Non-pigmented ciliary epithelial cell (primary cell): ENCODE data around the gene CC2D1B.
"Not testable (repeated sequence)": the region's sequence is repeated elsewhere in the genome, so short reads cannot be mapped to it uniquely, and the experiment has no call there.

Source experiments
- DNase-seq: peaks from one replicate; pipeline ENCODE4 v3.0.0-alpha.2; 2010; ENCODE audit warnings: low read depth

Gene CC2D1B

GRCh38 chr1:52365746-52366516 is at the start of gene CC2D1B:
Gene CC2D1B (minus strand): TSS chr1:52366205. CDS start chr1:52364620, 1,585 bp downstream.
- DNase-seq: peak; percentile 87

- DNase-seq: no peak
Measured at GRCh38 chr1:52414942-52415341, 48.9 kb upstream of the CC2D1B start.

- DNase-seq: no peak
Measured at GRCh38 chr1:52413410-52413989, 47.5 kb upstream of the CC2D1B start.

GRCh38 chr1:52404975-52405338 is 39.0 kb upstream of the CC2D1B start:
- no peak for DNase-seq

DNA sequence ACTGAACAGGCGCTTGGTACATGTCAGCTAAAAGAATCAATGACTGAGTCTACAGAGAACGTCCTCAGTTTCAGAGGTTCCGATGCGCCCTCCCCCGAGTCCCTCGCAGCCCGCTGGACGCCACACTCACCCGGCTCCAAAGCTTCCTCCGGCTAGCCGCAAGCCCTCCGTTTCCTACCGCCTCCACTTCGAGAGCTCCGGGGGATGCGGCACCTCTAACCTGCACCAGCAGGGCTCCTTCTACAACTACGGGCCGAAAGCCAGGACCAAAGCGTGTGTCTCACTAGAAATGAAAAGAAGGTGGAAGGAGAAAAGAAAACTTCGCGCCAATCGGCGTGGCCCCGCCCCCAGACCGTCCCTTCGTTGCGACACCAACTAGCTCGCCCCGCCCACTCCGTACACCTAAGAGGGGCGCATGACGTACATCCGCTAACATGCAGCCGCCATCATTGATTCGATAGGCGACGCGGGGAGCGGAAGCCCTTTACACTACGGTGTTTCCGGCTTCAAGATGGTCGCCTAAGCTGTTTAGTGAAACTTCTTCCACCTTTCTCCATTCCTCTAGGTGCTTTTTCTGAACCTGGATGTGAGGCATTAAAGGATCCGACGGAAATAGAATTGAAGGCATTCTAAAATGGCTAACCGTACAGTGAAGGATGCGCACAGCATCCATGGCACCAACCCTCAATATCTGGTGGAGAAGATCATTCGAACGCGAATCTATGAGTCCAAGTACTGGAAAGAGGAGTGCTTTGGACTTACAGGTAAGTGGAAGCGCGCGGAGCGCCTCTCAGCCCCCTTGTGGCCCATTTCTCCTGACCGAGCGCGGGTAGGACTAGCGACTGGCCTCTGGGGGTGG is 38.3 kb upstream of the CC2D1B start, which contains the start of the genes ORC1 and PRPF38A:
Gene ORC1 (minus strand): TSS at position 308 of the 859 bp plus-strand sequence. CDS start 2,200 bp downstream, outside the sequence.
Gene PRPF38A (plus strand): TSS at position 487 of the 859 bp plus-strand sequence. CDS start 148 bp downstream, at position 635.
- peak; percentile 89 for DNase-seq

- no peak for DNase-seq
Measured at GRCh38 chr1:52403566-52404115, 37.6 kb upstream of the CC2D1B start.

DNA sequence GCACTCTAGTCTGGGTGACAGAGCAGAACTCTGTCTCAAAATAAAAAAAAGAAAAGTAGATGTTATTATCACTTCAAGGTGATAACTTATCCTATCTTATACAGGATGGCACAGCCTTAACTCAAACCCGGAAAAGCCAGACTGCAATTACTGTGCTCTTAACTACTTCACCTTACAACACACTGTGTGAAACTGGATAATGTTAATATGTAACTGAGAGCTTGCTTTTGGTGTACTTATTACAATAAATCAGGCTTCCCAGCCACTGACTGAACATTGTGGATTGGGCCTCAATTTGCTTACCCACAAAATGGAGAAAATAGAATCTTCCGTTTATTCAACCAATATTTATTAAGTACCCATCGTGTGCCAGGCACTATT is 36.8 kb upstream of the CC2D1B start:
- no peak for DNase-seq

- no peak for DNase-seq
Measured at GRCh38 chr1:52400131-52400530, 34.1 kb upstream of the CC2D1B start.

GRCh38 chr1:52399629-52400028 is 33.6 kb upstream of the CC2D1B start:
- DNase-seq: no peak

GRCh38 chr1:52393174-52393573 is 27.2 kb upstream of the CC2D1B start:
- no peak for DNase-seq

DNA sequence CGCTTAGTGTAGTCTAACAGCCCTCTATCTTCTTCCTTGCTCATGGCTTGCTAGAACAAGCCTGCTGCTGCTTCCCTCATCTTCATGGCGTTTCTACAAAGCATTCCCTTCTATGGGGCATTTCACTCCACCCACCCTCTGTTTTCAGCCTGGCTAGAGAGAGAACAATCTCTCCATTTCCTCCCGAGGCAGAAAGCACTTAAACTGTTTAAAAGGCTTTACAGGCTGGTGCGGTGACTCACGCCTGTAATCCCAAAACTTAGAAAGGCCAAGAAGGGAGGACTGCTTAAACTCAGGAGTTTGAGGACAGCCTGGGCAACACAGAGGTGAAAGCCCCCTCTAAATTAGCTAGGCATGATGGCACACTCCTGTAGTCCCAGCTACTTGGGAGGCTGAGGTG is 20.5 kb upstream of the CC2D1B start:
- DNase-seq: no peak

- no peak for DNase-seq
Measured at GRCh38 chr1:52385376-52385775, 19.4 kb upstream of the CC2D1B start.

GRCh38 chr1:52369851-52370250 is 3.8 kb upstream of the CC2D1B start:
- DNase-seq: not testable (repeated sequence)

- DNase-seq: no peak
Measured at GRCh38 chr1:52368383-52369172, 2.6 kb upstream of the CC2D1B start.

- DNase-seq: no peak
Measured at GRCh38 chr1:52367272-52367671, 1.3 kb upstream of the CC2D1B start.

DNA sequence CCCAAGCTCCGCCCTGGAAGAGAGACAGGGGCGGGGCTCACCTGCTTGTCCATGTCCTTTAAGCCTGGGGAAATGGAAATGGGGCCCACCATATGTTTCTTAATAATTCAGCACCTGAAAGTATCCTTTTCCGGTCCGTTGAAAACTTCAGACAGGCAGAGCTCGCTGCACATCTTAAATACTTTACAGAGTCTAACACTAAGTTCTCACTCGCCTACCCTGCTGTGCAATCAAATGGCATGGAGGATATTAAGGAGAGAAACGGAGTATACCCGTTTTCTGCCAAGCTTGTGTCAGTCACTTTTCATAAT is 467 bp upstream of the CC2D1B start:
- no peak for DNase-seq

- no peak for DNase-seq
Measured at GRCh38 chr1:52365071-52365745, 797 bp downstream of the CC2D1B start.

- no peak for DNase-seq
Measured at GRCh38 chr1:52364235-52364839, 1.7 kb downstream of the CC2D1B start.

DNA sequence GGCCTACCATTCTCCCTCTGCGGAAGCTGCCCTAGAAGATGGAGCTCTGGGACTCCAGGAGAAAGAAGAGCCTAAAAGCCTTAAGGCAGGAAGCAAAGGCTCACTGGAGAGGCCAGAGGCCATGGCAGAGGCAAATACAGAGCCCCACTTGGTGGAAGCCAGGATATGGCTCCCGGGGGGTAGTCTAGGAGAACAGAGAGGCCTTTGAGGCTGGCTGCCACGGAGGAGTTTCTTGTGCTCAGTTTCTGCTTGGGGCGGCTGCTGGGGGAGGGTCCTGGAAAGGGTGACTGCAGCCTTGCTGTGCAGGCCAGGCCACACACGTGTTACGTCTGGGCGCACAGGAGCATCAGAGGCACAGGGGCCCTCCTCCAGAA is 5.4 kb downstream of the CC2D1B start:
- no peak for DNase-seq

DNA sequence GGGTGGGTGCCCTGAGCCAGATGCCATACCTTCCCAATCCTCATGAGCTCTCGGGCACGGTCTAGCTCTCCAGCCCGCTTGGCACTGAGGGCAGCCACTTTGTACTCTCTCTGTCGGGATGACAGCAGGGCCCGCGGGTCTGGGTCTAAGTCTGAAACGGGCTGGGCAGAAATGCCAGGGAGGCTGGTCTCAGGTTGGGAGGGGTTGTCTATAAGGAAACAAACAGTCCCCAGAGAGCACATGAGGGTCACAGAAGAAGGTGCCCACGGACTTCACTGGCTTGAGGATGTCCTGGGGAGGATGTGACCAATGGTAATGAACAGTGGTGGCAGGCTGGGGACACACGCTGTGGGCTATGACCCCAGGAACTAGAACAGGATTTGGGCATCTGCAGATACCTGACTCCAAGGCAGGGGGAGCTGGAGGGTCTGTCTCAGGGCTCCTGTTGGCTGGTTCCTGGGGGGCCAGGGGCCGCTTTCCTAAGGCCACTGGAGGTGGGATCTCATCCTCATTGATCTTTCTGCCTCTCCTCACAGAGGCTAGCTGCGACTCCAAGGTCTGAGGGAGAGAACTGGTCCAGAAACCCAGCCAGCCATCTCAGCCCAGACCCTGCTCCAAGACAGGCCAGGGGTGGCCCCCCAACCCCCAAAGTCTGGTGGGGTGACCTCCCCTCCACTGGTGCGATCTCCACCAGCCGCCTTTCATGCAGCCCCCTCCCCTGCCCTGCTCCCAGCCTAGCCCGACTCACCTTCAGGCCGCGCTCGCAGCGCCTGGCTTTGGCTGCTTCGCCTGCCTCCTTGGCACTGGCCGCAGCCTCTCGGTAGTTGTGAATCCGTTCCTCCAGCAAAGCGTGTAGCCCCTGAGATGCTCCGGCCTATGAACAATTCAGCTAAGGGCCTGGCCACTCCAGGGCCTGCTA is 6.1 kb downstream of the CC2D1B start:
- no peak for DNase-seq
